HFFc6 (cell line): ENCODE measurements around the gene PMPCA. TPM values are rescaled to one million over a fixed set of nuclear protein-coding genes. Genes with fewer than 3 reads are reported as not detected.

Source experiments
- DNase-seq: peaks from one replicate; pipeline ENCODE4 v3.0.0-alpha.2; 2018
- H3K27ac Mint-ChIP-seq: 2 replicates; pipeline ENCODE4 v1.8.0; 2020; ENCODE audit warnings: mild to moderate bottlenecking, mixed read lengths
- H3K27me3 Mint-ChIP-seq: 2 replicates; pipeline ENCODE4 v1.8.0; 2021; ENCODE audit warnings: mild to moderate bottlenecking, moderate library complexity, mixed read lengths; ENCODE audit not compliant: insufficient read depth
- H3K36me3 Mint-ChIP-seq: 2 replicates; pipeline ENCODE4 v1.8.0; 2021; ENCODE audit warnings: low read depth, mixed read lengths
- H3K4me1 Mint-ChIP-seq: 2 replicates; pipeline ENCODE4 v1.8.0; 2020; ENCODE audit warnings: low read depth, mixed read lengths
- H3K4me3 Mint-ChIP-seq: 2 replicates; pipeline ENCODE4 v1.8.0; 2020; ENCODE audit warnings: mild to moderate bottlenecking, moderate library complexity, mixed read lengths
- H3K9me3 Mint-ChIP-seq: 2 replicates; pipeline ENCODE4 v1.8.0; 2020; ENCODE audit warnings: mild to moderate bottlenecking, mixed read lengths
- CTCF ChIP-seq: fragments of 200-600 bp; sonication (generic); IDR thresholded peaks from 2 replicates; pipeline ENCODE4 v1.5.0; 2021; ENCODE audit warnings: antibody characterized with exemption, mild to moderate bottlenecking
- total RNA-seq, 6 experiments: library from RNA; stranded (reverse); fragmentation: NEBNext Ultra II Directional; extraction: Animal tissue kit (Norgen Biotek cat#: 25700); gene quantifications; 2 replicates in 1 of 6; 3 replicates in 5 of 6; pipeline ENCODE4 v1.2.3, GENCODE V29; 2021

PMPCA gene
- total RNA-seq, 6 experiments from 2014 or later, result 69.1 to 81.0 (median 75.9) TPM

- no peak for DNase-seq
- H3K9me3 Mint-ChIP-seq, result no peaks in the 10 kb centered on the region
- peak overlapping the region; percentile 69 for H3K27ac Mint-ChIP-seq
- H3K27me3 Mint-ChIP-seq, result peaks cover 4% of the 10 kb centered on the region
- TF ChIP-seq CTCF, result no peak
- no peak overlapping the region for H3K4me3 Mint-ChIP-seq
- peaks cover 13% of the 10 kb centered on the region; the same call in 1 of the 2 replicates for H3K36me3 Mint-ChIP-seq
- peaks cover 14% of the 10 kb centered on the region for H3K4me1 Mint-ChIP-seq
Observed at GRCh38 chr9:136401173-136401922, 9.1 kb upstream of the PMPCA start.

- peaks cover 14% of the 10 kb centered on the region for H3K4me1 Mint-ChIP-seq
- no peaks in the 10 kb centered on the region for H3K9me3 Mint-ChIP-seq
- peak overlapping the region; percentile 69; the same call in 1 of the 2 replicates for H3K27ac Mint-ChIP-seq
- peaks cover 4% of the 10 kb centered on the region for H3K27me3 Mint-ChIP-seq
- no peak for TF ChIP-seq CTCF
- no peak for DNase-seq
- H3K36me3 Mint-ChIP-seq, result peaks cover 13% of the 10 kb centered on the region; the same call in 1 of the 2 replicates
- no peak overlapping the region for H3K4me3 Mint-ChIP-seq
Observed at GRCh38 chr9:136402067-136402466, 8.4 kb upstream of the PMPCA start.

GRCh38 chr9:136403538-136403914, 6.9 kb upstream of the PMPCA start:
- H3K27ac Mint-ChIP-seq, result no peak overlapping the region
- peaks cover 13% of the 10 kb centered on the region; the same call in 1 of the 2 replicates for H3K36me3 Mint-ChIP-seq
- no peak for DNase-seq
- peaks cover 9% of the 10 kb centered on the region for H3K4me1 Mint-ChIP-seq
- H3K9me3 Mint-ChIP-seq, result no peaks in the 10 kb centered on the region
- TF ChIP-seq CTCF, result no peak
- peaks cover 6% of the 10 kb centered on the region for H3K27me3 Mint-ChIP-seq
- H3K4me3 Mint-ChIP-seq, result no peak overlapping the region

GRCh38 chr9:136403915-136404800, 6.3 kb upstream of the PMPCA start:
- Mint-ChIP-seq H3K4me3 (no peak overlapping the region), H3K4me1 (peaks cover 9% of the 10 kb centered on the region), H3K36me3 (peaks cover 18% of the 10 kb centered on the region; the same call in 1 of the 2 replicates), H3K27me3 (peaks cover 6% of the 10 kb centered on the region), H3K27ac (no peak overlapping the region), H3K9me3 (no peaks in the 10 kb centered on the region)
- TF ChIP-seq CTCF, result no peak
- DNase-seq, result no peak

GRCh38 chr9:136404801-136405136, 5.7 kb upstream of the PMPCA start:
- Mint-ChIP-seq H3K4me1 (peaks cover 13% of the 10 kb centered on the region), H3K4me3 (no peak overlapping the region), H3K27me3 (peaks cover 6% of the 10 kb centered on the region), H3K27ac (no peak overlapping the region), H3K36me3 (peaks cover 18% of the 10 kb centered on the region; the same call in 1 of the 2 replicates), H3K9me3 (no peaks in the 10 kb centered on the region)
- no peak for TF ChIP-seq CTCF
- DNase-seq, result no peak
